GM12801 (cell line): ENCODE results near the gene LINC00237.

Experiments
- TF ChIP-seq, protein P1 (sequence below): IDR thresholded peaks from one replicate; pipeline ENCODE4 v1.5.1; 2011; ENCODE audit warnings: control low read depth; ENCODE audit not compliant: insufficient read length; ENCODE audit errors: extremely low read depth

The LINC00237 gene

DNA sequence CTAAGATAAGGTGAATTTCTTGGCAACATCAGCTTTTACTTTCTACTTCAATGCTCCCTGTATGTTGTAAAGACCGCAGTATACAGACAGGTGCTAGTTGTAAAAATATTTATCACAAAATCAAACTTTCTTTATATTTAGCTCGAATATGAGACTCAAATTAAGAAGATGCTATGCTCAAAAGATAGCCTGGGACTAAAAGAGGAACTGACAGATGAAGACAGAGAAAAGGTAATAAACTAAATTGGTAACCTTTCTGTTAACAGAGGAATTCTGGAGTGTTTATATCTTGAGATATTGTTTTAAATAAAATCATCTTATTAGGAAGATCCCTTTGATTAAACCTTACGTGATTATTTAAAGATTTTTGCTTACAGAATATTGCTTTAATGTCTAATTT lies 39.3 kb upstream of the LINC00237 start:
- TF ChIP-seq, protein P1, sequence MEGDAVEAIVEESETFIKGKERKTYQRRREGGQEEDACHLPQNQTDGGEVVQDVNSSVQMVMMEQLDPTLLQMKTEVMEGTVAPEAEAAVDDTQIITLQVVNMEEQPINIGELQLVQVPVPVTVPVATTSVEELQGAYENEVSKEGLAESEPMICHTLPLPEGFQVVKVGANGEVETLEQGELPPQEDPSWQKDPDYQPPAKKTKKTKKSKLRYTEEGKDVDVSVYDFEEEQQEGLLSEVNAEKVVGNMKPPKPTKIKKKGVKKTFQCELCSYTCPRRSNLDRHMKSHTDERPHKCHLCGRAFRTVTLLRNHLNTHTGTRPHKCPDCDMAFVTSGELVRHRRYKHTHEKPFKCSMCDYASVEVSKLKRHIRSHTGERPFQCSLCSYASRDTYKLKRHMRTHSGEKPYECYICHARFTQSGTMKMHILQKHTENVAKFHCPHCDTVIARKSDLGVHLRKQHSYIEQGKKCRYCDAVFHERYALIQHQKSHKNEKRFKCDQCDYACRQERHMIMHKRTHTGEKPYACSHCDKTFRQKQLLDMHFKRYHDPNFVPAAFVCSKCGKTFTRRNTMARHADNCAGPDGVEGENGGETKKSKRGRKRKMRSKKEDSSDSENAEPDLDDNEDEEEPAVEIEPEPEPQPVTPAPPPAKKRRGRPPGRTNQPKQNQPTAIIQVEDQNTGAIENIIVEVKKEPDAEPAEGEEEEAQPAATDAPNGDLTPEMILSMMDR, result no peak

DNA sequence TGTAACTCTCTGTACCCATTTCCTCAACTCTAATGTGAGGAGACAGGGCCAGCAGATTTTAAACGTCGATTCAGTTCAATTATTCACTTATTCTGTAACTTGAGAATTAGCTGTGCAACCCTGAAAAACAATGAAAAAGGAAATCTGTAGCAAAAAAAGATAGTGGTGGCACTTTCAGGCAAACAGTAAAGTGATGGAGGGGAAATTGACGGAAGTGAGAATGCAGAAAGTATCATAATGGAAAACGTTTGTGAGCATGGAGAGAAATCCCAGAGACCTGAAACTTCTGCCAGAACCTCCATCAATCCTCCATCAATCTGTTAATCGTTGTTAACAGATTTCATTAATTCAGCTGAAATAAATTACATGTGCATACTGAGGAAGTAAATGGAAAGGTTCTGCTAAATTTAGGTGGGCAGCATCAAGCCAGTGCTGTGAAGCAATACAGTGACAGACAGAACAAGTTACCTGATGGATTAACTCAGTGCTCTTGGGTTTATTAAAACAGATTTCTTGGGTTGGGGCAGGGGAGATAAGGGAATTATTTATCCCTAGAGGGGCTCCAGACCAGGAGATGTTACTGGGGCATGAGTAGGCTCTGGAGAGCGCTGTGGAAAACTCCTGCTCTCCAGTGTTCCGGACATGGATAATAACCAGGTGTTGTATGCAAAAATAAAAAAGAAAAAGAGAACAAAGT lies 37.2 kb upstream of the LINC00237 start:
- TF ChIP-seq, protein P1, result no peak

DNA sequence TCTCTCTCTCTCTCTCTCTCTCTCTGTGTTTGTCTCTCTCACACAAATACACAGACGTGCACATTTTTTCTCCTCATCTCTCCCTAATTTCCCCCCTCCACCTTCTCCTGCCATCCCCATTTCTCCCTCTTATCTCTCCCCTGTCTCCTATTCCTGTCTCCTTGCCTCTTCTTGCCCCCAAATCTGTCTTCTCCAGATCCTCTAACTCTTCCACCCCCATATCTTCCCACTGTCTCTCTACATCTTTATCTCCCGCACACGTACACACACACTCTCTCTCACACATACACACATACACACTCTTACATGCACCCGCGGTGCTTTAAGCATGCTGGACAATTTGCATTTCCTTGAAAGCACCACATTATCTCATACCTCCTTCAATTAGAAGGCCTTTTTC lies 35.7 kb upstream of the LINC00237 start:
- TF ChIP-seq, protein P1, result no peak

DNA sequence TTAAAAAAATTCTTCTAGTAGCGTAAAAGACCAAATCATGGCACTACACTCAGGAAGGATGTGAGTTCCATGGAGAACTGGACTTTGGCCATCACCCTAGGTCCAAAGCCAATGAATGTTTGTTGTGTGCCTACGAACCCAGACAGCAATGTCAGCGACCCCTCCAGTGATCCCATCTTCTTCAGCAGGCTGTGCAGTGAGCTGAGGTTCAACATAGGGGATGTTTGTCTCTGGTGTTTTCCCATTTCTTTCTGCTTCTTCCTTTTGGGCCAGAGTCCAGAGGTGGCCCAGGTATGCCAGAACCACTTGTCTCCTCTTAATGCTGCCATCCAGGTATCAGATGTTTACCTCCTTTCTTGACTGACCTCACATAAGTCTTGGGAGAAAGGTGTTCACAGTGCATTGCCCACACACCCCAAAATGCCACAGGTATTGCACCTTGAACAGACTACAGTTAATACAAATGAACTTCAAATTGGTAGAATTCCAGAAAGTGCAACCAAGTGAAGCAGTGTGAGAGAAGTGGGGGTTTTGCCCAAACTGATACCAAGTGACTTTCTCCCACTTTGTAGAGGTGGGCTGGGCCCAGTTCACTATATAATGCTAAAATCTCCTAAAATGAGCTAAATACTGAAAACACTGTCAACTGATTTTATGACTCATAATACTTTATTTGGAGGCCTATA lies 33.9 kb upstream of the LINC00237 start:
- TF ChIP-seq, protein P1, result no peak

DNA sequence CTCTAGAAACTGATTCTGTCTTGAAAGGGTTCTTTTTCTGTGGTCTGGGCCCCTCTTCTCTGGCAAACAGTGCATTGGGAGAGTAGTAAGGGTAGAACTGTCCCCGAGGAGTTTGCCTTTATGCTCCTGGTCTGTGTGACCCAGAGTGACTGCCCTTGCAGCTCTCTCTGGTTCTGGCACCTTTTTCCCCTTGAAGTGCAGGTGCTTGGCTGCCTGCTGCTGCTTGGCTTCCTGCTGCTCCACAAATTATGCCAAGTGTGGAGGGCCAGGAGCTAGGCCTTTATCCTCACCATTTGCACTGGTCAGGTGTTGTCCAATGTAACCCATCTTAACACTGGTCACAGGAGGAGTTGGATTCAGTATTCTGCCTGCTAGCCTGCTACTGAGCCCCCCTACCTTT lies 30.9 kb upstream of the LINC00237 start:
- TF ChIP-seq, protein P1, result no peak

DNA sequence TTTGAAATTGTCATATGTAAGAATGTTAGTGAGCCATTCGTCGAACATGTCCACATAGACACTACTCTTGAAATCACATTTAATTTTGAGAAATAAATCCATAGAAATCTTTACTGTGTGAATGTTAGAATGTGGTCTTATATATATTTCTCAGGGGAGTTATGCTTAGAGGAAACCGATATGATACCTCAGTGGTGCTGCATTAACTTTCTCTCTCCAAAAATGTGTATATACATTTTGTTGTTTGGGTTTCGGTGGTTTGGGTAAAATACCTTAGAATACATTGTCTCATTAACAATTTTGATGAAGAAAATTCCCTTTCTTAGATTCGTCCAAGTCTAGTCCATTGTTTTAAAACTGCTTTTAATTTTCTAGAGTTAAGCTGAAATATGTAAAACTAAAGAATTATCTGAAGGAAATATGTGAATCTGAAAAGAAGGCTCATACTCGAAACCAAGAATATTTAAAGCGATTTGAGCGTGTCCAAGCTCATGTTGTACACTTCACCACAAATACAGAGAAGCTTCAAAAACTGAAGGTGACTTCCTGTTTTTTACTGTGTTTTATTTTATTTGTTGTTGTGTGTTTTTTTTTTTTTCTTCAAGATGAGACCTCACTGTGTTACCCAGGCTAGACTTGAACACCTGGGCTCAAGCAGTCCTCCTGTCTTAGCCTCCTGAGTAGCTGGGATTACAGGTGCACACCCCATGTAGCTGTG lies 30.0 kb upstream of the LINC00237 start:
- TF ChIP-seq, protein P1, result no peak

DNA sequence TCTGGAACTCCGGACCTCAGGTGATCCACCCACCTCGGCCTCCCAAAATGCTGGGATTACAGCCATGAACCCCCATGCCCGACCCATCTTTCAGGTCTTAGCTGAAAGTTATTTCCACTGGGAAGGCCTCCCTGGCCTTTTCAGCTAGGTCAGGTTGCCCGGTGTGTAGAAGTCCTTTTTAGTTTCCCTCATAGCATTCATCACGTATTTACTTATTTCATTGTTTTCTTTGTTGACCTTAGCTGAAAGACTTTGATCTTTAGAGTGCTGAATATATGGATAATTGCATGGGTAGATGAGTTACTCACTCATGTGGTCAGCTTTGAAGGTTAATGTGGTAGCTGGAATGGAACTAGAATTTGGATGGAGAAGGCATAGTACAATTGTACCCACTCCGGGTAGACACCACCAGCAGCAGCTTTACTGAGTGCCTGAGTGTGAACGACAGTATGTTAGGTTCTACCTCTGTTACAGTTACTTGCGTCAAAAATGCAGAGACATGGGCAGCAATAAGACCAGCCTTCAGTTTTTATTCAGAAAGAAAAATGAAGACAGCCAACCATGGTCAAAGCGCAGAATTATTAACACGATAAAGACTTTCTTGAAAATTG lies 28.8 kb upstream of the LINC00237 start:
- TF ChIP-seq, protein P1, result no peak
